ENCODE results near the gene EMX2. TPM values are rescaled to one million over a fixed set of nuclear protein-coding genes. Genes with fewer than 3 reads are reported as not detected.

EMX2 gene
- total and polyA plus RNA-seq, 4 donors, result 1.5 to 1.6 TPM; not detected in 2

GRCh38 chr10:117551330-117552155 is 9.0 kb downstream of the EMX2 start:
- 9 to 12% methylated on average over 44 to 45 of the region's 45 CpGs for WGBS, 2 donors
- Histone ChIP-seq H3K27me3 (ENCODE audit: control insufficient read depth in 1 of 2, insufficient read depth in 2 of 2, low read length in 1 of 2) (peaks cover 0 to 2% of the 10 kb centered on the region in 2 donors), H3K36me3 (ENCODE audit: control insufficient read depth in 1 of 2, insufficient read depth in 2 of 2, low read length in 1 of 2) (no peaks in the 10 kb centered on the region), H3K4me3 (ENCODE audit: low read length in 2 of 2) (no peak overlapping the region), H3K27ac (ENCODE audit: low read depth in 1 of 2, low read length in 2 of 2) (no peak overlapping the region), H3K4me1 (ENCODE audit: control insufficient read depth in 1 of 2, insufficient read depth in 2 of 2, low read length in 2 of 2) (no peaks in the 10 kb centered on the region), H3K9me3 (ENCODE audit: control insufficient read depth, low read length) (no peaks in the 10 kb centered on the region)
- intact Hi-C loops (cut with DNase I), result no loop called here
- DNase-seq, result peak in 1 of 2 donors; percentile 12
- ATAC-seq (ENCODE audit: low FRiP score), result no peak

GRCh38 chr10:117552156-117552631 is 9.6 kb downstream of the EMX2 start:
- intact Hi-C loops (cut with DNase I), result no loop called here
- peaks cover 0 to 2% of the 10 kb centered on the region in 2 donors for H3K27me3 ChIP-seq (ENCODE audit: control insufficient read depth in 1 of 2, insufficient read depth in 2 of 2, low read length in 1 of 2)
- H3K4me3 ChIP-seq (ENCODE audit: low read length in 2 of 2), result no peak overlapping the region
- WGBS, 2 donors, result 2% methylated on average over 39 of the region's 39 CpGs
- no peak for ATAC-seq (ENCODE audit: low FRiP score)
- no peak for DNase-seq
- no peaks in the 10 kb centered on the region for H3K4me1 ChIP-seq (ENCODE audit: control insufficient read depth in 1 of 2, insufficient read depth in 2 of 2, low read length in 2 of 2)
- no peaks in the 10 kb centered on the region for H3K9me3 ChIP-seq (ENCODE audit: control insufficient read depth, low read length)
- H3K27ac ChIP-seq (ENCODE audit: low read depth in 1 of 2, low read length in 2 of 2), result no peak overlapping the region
- no peaks in the 10 kb centered on the region for H3K36me3 ChIP-seq (ENCODE audit: control insufficient read depth in 1 of 2, insufficient read depth in 2 of 2, low read length in 1 of 2)

- WGBS, 2 donors, result 38 to 40% methylated on average over 13 of the region's 13 CpGs
- Histone ChIP-seq H3K4me3 (ENCODE audit: low read length in 2 of 2) (no peak overlapping the region), H3K4me1 (ENCODE audit: control insufficient read depth in 1 of 2, insufficient read depth in 2 of 2, low read length in 2 of 2) (no peaks in the 10 kb centered on the region), H3K36me3 (ENCODE audit: control insufficient read depth in 1 of 2, insufficient read depth in 2 of 2, low read length in 1 of 2) (no peaks in the 10 kb centered on the region), H3K27ac (ENCODE audit: low read depth in 1 of 2, low read length in 2 of 2) (no peak overlapping the region), H3K9me3 (ENCODE audit: control insufficient read depth, low read length) (no peaks in the 10 kb centered on the region), H3K27me3 (ENCODE audit: control insufficient read depth in 1 of 2, insufficient read depth in 2 of 2, low read length in 1 of 2) (peaks cover 0 to under 1% of the 10 kb centered on the region in 2 donors)
- ATAC-seq (ENCODE audit: low FRiP score) (no peak), DNase-seq (peak in 1 of 2 donors; percentile 57)
- intact Hi-C loops (cut with DNase I), result no loop called here
These were observed 10.2 kb downstream of the EMX2 start for GRCh38 chr10:117552701-117553141.

- H3K27ac ChIP-seq (ENCODE audit: low read depth in 1 of 2, low read length in 2 of 2), result no peak overlapping the region
- DNase-seq (peak in 1 of 2 donors; percentile 68), ATAC-seq (ENCODE audit: low FRiP score) (no peak)
- no peak overlapping the region for H3K4me3 ChIP-seq (ENCODE audit: low read length in 2 of 2)
- no peaks in the 10 kb centered on the region for H3K9me3 ChIP-seq (ENCODE audit: control insufficient read depth, low read length)
- no peaks in the 10 kb centered on the region for H3K27me3 ChIP-seq (ENCODE audit: control insufficient read depth in 1 of 2, insufficient read depth in 2 of 2, low read length in 1 of 2)
- intact Hi-C loops (cut with DNase I), result no loop called here
- WGBS, 2 donors, result 3 to 8% methylated on average over 57 to 65 of the region's 65 CpGs
- no peaks in the 10 kb centered on the region for H3K4me1 ChIP-seq (ENCODE audit: control insufficient read depth in 1 of 2, insufficient read depth in 2 of 2, low read length in 2 of 2)
- H3K36me3 ChIP-seq (ENCODE audit: control insufficient read depth in 1 of 2, insufficient read depth in 2 of 2, low read length in 1 of 2), result no peaks in the 10 kb centered on the region
These were observed 10.7 kb downstream of the EMX2 start for GRCh38 chr10:117553142-117553814.

- Histone ChIP-seq H3K27me3 (ENCODE audit: control insufficient read depth in 1 of 2, insufficient read depth in 2 of 2, low read length in 1 of 2) (no peaks in the 10 kb centered on the region), H3K27ac (ENCODE audit: low read depth in 1 of 2, low read length in 2 of 2) (no peak overlapping the region), H3K36me3 (ENCODE audit: control insufficient read depth in 1 of 2, insufficient read depth in 2 of 2, low read length in 1 of 2) (no peaks in the 10 kb centered on the region), H3K4me3 (ENCODE audit: low read length in 2 of 2) (no peak overlapping the region), H3K9me3 (ENCODE audit: control insufficient read depth, low read length) (no peaks in the 10 kb centered on the region), H3K4me1 (ENCODE audit: control insufficient read depth in 1 of 2, insufficient read depth in 2 of 2, low read length in 2 of 2) (no peaks in the 10 kb centered on the region)
- intact Hi-C loops (cut with DNase I), result no loop called here
- DNase-seq (no peak), ATAC-seq (ENCODE audit: low FRiP score) (no peak)
- 11 to 23% methylated on average over 19 of the region's 19 CpGs for WGBS, 2 donors
These were observed 11.2 kb downstream of the EMX2 start for GRCh38 chr10:117553815-117554172.

- Histone ChIP-seq H3K27ac (ENCODE audit: low read depth in 1 of 2, low read length in 2 of 2) (no peak overlapping the region), H3K4me3 (ENCODE audit: low read length in 2 of 2) (no peak overlapping the region), H3K27me3 (ENCODE audit: control insufficient read depth in 1 of 2, insufficient read depth in 2 of 2, low read length in 1 of 2) (no peaks in the 10 kb centered on the region), H3K9me3 (ENCODE audit: control insufficient read depth, low read length) (no peaks in the 10 kb centered on the region), H3K4me1 (ENCODE audit: control insufficient read depth in 1 of 2, insufficient read depth in 2 of 2, low read length in 2 of 2) (no peaks in the 10 kb centered on the region), H3K36me3 (ENCODE audit: control insufficient read depth in 1 of 2, insufficient read depth in 2 of 2, low read length in 1 of 2) (no peaks in the 10 kb centered on the region)
- intact Hi-C loops (cut with DNase I), result no loop called here
- WGBS, 2 donors, result 36 to 37% methylated on average over 12 to 14 of the region's 14 CpGs
- DNase-seq (peak in 1 of 2 donors; percentile 47), ATAC-seq (ENCODE audit: low FRiP score) (no peak)
These were observed 11.8 kb downstream of the EMX2 start for GRCh38 chr10:117554241-117554814.

GRCh38 chr10:117555017-117555416 is 12.5 kb downstream of the EMX2 start:
- DNase-seq, result peak in 1 of 2 donors; percentile 65
- Histone ChIP-seq H3K4me1 (ENCODE audit: control insufficient read depth in 1 of 2, insufficient read depth in 2 of 2, low read length in 2 of 2) (no peaks in the 10 kb centered on the region), H3K9me3 (ENCODE audit: control insufficient read depth, low read length) (no peaks in the 10 kb centered on the region), H3K4me3 (ENCODE audit: low read length in 2 of 2) (no peak overlapping the region), H3K27me3 (ENCODE audit: control insufficient read depth in 1 of 2, insufficient read depth in 2 of 2, low read length in 1 of 2) (no peaks in the 10 kb centered on the region), H3K27ac (ENCODE audit: low read depth in 1 of 2, low read length in 2 of 2) (no peak overlapping the region), H3K36me3 (ENCODE audit: control insufficient read depth in 1 of 2, insufficient read depth in 2 of 2, low read length in 1 of 2) (no peaks in the 10 kb centered on the region)
- 67 to 81% methylated on average over 12 of the region's 12 CpGs for WGBS, 2 donors
- intact Hi-C loops (cut with DNase I), result no loop called here
- ATAC-seq (ENCODE audit: low FRiP score), result no peak

GRCh38 chr10:117555863-117556262 is 13.3 kb downstream of the EMX2 start:
- H3K27ac ChIP-seq (ENCODE audit: low read depth in 1 of 2, low read length in 2 of 2), result no peak overlapping the region
- H3K9me3 ChIP-seq (ENCODE audit: control insufficient read depth, low read length), result no peaks in the 10 kb centered on the region
- intact Hi-C loops (cut with DNase I), result no loop called here
- DNase-seq, result peak in 1 of 2 donors; percentile 55
- H3K4me1 ChIP-seq (ENCODE audit: control insufficient read depth in 1 of 2, insufficient read depth in 2 of 2, low read length in 2 of 2), result no peaks in the 10 kb centered on the region
- H3K27me3 ChIP-seq (ENCODE audit: control insufficient read depth in 1 of 2, insufficient read depth in 2 of 2, low read length in 1 of 2), result peaks cover 0 to 2% of the 10 kb centered on the region in 2 donors
- H3K36me3 ChIP-seq (ENCODE audit: control insufficient read depth in 1 of 2, insufficient read depth in 2 of 2, low read length in 1 of 2), result no peaks in the 10 kb centered on the region
- 82 to 96% methylated on average over 1 of the region's 1 CpG for WGBS, 2 donors
- ATAC-seq (ENCODE audit: low FRiP score), result no peak
- no peak overlapping the region for H3K4me3 ChIP-seq (ENCODE audit: low read length in 2 of 2)
